H1 (cell line): ENCODE measurements around the gene WNT3A.

Experiments
- EZH2 ChIP-seq: fragments of 200-600 bp; sonication (generic); IDR thresholded peaks from 2 replicates; pipeline ENCODE4 v1.7.1; 2012; ENCODE audit warnings: low read depth, mild to moderate bottlenecking, moderate library complexity, low read length, inconsistent platforms; ENCODE audit not compliant: severe bottlenecking
- GABPA ChIP-seq: IDR thresholded peaks from 2 replicates; pipeline ENCODE4 v1.6.1; 2011; ENCODE audit warnings: mild to moderate bottlenecking, low read length, moderate library complexity, borderline replicate concordance; ENCODE audit not compliant: insufficient read depth
- HDAC2 ChIP-seq, 2 experiments: fragments of 300-600 bp in 1 of 2; sonication (generic) in 1 of 2; IDR thresholded peaks; 2 replicates each; pipeline ENCODE4 v1.6.1; 2011 to 2012; ENCODE audit warnings: low read depth in 2 of 2, low read length in 2 of 2, mild to moderate bottlenecking in 2 of 2, moderate library complexity in 2 of 2, borderline replicate concordance in 1 of 2, inconsistent platforms in 1 of 2
- PHF8 ChIP-seq: fragments of 200-600 bp; sonication (generic); conservative IDR thresholded peaks from 2 replicates; pipeline ENCODE4 v1.7.1; 2012; ENCODE audit warnings: low read depth, mild to moderate bottlenecking, inconsistent platforms, low read length, moderate library complexity
- SUZ12 ChIP-seq: fragments of 200-600 bp; sonication (generic); IDR thresholded peaks from 2 replicates; pipeline ENCODE4 v1.6.1; 2012; ENCODE audit warnings: mild to moderate bottlenecking, inconsistent platforms, low read length, moderate library complexity, mixed read lengths
- TAF1 ChIP-seq: IDR thresholded peaks from 2 replicates; pipeline ENCODE4 v1.6.1; 2011; ENCODE audit warnings: mild to moderate bottlenecking, low read depth, low read length
- TF ChIP-seq, protein P1 (sequence below), 3 experiments: IDR thresholded peaks; 1 replicate in 2 of 3; 2 replicates in 1 of 3; pipeline versions ENCODE4 v1.5.1 to v1.6.1; 2011; ENCODE audit warnings: low read length in 3 of 3, mild to moderate bottlenecking in 3 of 3, inconsistent platforms in 2 of 3, low read depth in 1 of 3, moderate library complexity in 1 of 3; ENCODE audit not compliant: insufficient read depth in 1 of 3; ENCODE audit errors: control extremely low read depth in 1 of 3
- TF ChIP-seq, protein P2 (sequence below): IDR thresholded peaks from 2 replicates; pipeline ENCODE4 v1.6.1; 2012; ENCODE audit warnings: low read length, inconsistent platforms

DNA sequence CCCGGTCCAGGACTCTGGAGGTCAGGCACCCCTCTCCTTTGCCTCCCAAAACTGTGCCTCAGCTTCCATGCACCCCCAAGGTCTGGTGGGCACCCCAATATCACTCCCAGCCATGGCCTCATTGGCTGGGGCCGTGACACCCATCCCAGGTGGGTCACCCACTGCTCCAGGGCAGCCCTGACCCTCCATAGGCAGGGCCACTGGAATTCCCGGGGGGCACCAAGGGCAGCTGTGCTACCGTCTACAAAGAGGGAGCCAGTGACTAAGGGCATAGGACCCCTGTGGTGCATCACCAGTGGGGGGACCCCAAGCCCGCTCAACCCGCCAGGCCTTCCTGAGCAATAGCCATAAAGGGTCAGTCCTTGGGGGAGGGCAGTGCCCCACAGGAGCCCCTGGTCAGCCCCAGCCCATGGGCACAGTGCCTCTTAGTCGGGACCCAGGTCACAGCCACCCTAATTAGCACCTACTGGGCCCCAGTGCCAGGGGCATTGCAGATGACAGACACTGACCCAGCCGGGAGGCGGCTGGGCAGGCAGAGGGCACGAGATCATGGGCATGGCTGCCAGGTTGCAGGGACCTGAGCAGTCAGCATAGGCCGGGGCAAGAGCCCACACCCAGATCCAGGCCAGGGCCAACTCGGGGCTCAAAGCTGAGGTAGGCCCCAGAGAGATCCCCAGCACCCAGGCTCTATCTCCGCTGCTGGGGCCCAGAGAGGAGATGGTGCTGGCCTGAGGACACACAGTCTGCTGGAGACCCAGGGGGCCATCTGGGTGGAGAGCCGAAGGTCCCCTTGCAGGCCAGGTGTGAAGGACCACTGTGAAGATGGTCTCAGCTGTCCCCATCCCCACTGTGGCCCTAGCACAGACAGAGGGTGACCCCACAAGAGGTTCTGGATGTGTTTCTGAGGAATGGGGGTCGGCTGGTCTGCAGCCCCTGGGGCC, 56.7 kb downstream of the WNT3A start:
- TF ChIP-seq EZH2 (no peak), HDAC2 (IDR thresholded peaks at IDR 0.05; ENCODE audit: borderline replicate concordance in 1 of 2, low read depth in 2 of 2, low read length in 2 of 2) (no peak), TAF1 (no peak), SUZ12 (no peak), GABPA (no peak), PHF8 (no peak)
- TF ChIP-seq, protein P1, sequence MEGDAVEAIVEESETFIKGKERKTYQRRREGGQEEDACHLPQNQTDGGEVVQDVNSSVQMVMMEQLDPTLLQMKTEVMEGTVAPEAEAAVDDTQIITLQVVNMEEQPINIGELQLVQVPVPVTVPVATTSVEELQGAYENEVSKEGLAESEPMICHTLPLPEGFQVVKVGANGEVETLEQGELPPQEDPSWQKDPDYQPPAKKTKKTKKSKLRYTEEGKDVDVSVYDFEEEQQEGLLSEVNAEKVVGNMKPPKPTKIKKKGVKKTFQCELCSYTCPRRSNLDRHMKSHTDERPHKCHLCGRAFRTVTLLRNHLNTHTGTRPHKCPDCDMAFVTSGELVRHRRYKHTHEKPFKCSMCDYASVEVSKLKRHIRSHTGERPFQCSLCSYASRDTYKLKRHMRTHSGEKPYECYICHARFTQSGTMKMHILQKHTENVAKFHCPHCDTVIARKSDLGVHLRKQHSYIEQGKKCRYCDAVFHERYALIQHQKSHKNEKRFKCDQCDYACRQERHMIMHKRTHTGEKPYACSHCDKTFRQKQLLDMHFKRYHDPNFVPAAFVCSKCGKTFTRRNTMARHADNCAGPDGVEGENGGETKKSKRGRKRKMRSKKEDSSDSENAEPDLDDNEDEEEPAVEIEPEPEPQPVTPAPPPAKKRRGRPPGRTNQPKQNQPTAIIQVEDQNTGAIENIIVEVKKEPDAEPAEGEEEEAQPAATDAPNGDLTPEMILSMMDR (IDR thresholded peaks at IDR 0.05; ENCODE audit: control extremely low read depth in 1 of 3, insufficient read depth in 1 of 3, low read depth in 1 of 3, low read length in 3 of 3): no peak
- TF ChIP-seq, protein P2, sequence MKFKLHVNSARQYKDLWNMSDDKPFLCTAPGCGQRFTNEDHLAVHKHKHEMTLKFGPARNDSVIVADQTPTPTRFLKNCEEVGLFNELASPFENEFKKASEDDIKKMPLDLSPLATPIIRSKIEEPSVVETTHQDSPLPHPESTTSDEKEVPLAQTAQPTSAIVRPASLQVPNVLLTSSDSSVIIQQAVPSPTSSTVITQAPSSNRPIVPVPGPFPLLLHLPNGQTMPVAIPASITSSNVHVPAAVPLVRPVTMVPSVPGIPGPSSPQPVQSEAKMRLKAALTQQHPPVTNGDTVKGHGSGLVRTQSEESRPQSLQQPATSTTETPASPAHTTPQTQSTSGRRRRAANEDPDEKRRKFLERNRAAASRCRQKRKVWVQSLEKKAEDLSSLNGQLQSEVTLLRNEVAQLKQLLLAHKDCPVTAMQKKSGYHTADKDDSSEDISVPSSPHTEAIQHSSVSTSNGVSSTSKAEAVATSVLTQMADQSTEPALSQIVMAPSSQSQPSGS: no peak
